CD14-positive monocyte (primary cell): ENCODE results near the gene FARP1. TPM values are rescaled to one million over a fixed set of nuclear protein-coding genes. Genes with fewer than 3 reads are reported as not detected.

Source experiments
- DNase-seq, 3 donors: peaks; one replicate each; pipeline ENCODE4 v3.0.0-alpha.2; 2011 to 2022
- H2AFZ ChIP-seq: 2 replicates; pipeline ENCODE4 v1.6.0; 2012; ENCODE audit warnings: mild to moderate bottlenecking, low read depth, low read length, inconsistent platforms; ENCODE audit not compliant: insufficient read depth, poor library complexity, severe bottlenecking
- H3K27ac ChIP-seq, 2 donors: 1 replicate in 1 of 2; 2 replicates in 1 of 2; pipeline ENCODE4 v1.5.1; 2012 to 2013; ENCODE audit warnings: low read length in 2 of 2, control low read depth in 1 of 2, inconsistent platforms in 1 of 2, low read depth in 1 of 2, mild to moderate bottlenecking in 1 of 2
- H3K27me3 ChIP-seq, 2 donors: one replicate each; pipeline versions ENCODE4 v1.6.0 to v1.6.1; 2011 to 2013; ENCODE audit warnings: low read length in 2 of 2; ENCODE audit not compliant: control insufficient read depth in 2 of 2, insufficient read depth in 2 of 2
- H3K36me3 ChIP-seq, 2 donors: replicated peaks in 1 of 2; 1 replicate in 1 of 2; 2 replicates in 1 of 2; pipeline versions ENCODE4 v1.5.1 to v1.6.1; 2012 to 2013; ENCODE audit warnings: low read length in 2 of 2, control low read depth in 1 of 2, inconsistent platforms in 1 of 2, mild to moderate bottlenecking in 1 of 2; ENCODE audit not compliant: insufficient read depth in 2 of 2, control insufficient read depth in 1 of 2
- H3K4me1 ChIP-seq, 2 donors: 1 replicate in 1 of 2; 2 replicates in 1 of 2; pipeline versions ENCODE4 v1.5.1 to v1.6.1; 2012 to 2013; ENCODE audit warnings: low read length in 2 of 2, control low read depth in 1 of 2, inconsistent platforms in 1 of 2, mild to moderate bottlenecking in 1 of 2, moderate library complexity in 1 of 2; ENCODE audit not compliant: insufficient read depth in 2 of 2, control insufficient read depth in 1 of 2
- H3K4me2 ChIP-seq: replicated peaks from 2 replicates; pipeline ENCODE3; 2012; ENCODE audit warnings: low read length, moderate library complexity, mild to moderate bottlenecking; ENCODE audit not compliant: poor library complexity, severe bottlenecking; ENCODE audit errors: extremely low read depth
- H3K4me3 ChIP-seq, 3 experiments: fragments of 200-600 bp in 1 of 3; sonication (generic) in 1 of 3; replicated peaks in 1 of 3; 1 replicate in 2 of 3; 2 replicates in 1 of 3; pipeline ENCODE4 v1.5.1; 2011 to 2013; ENCODE audit warnings: low read length in 3 of 3, mild to moderate bottlenecking in 3 of 3, control low read depth in 2 of 3, low read depth in 2 of 3, inconsistent platforms in 1 of 3, moderate library complexity in 1 of 3
- H3K79me2 ChIP-seq: 2 replicates; pipeline ENCODE4 v1.6.0; 2012; ENCODE audit warnings: mild to moderate bottlenecking, control low read depth, inconsistent platforms, low read length, moderate library complexity; ENCODE audit not compliant: insufficient read depth
- H3K9ac ChIP-seq: 2 replicates; pipeline ENCODE4 v1.6.0; 2017; ENCODE audit warnings: low read length, mild to moderate bottlenecking; ENCODE audit not compliant: insufficient read depth, poor library complexity, severe bottlenecking
- H3K9me3 ChIP-seq, 2 donors: replicated peaks in 1 of 2; 1 replicate in 1 of 2; 2 replicates in 1 of 2; pipeline versions ENCODE4 v1.5.1 to v1.6.1; 2012 to 2013; ENCODE audit warnings: low read length in 2 of 2, control low read depth in 1 of 2; ENCODE audit not compliant: control insufficient read depth in 1 of 2, insufficient read depth in 1 of 2
- H4K20me1 ChIP-seq: 2 replicates; pipeline ENCODE4 v1.6.0; 2012; ENCODE audit warnings: mild to moderate bottlenecking, low read length, control low read depth, moderate library complexity; ENCODE audit not compliant: insufficient read depth
- H3K27ac Mint-ChIP-seq, 7 donors: one replicate each; pipeline ENCODE4 v1.8.0; 2020; ENCODE audit warnings: mild to moderate bottlenecking in 7 of 7, mixed read lengths in 7 of 7, moderate library complexity in 6 of 7, inconsistent platforms in 2 of 7
- H3K27me3 Mint-ChIP-seq, 3 donors: one replicate each; pipeline ENCODE4 v1.8.0; 2021 to 2022; ENCODE audit warnings: low read depth in 3 of 3, mild to moderate bottlenecking in 3 of 3, mixed read lengths in 3 of 3, moderate library complexity in 3 of 3, inconsistent platforms in 1 of 3
- H3K36me3 Mint-ChIP-seq, 2 donors: one replicate each; pipeline ENCODE4 v1.8.0; 2020; ENCODE audit warnings: mixed read lengths in 2 of 2, inconsistent platforms in 1 of 2, mild to moderate bottlenecking in 1 of 2
- H3K4me1 Mint-ChIP-seq: one replicate; pipeline ENCODE4 v1.8.0; 2020; ENCODE audit warnings: mild to moderate bottlenecking, mixed read lengths
- H3K4me3 Mint-ChIP-seq, 2 donors: one replicate each; pipeline ENCODE4 v1.8.0; 2020; ENCODE audit warnings: mild to moderate bottlenecking in 2 of 2, mixed read lengths in 2 of 2, moderate library complexity in 1 of 2
- H3K9me3 Mint-ChIP-seq, 7 donors: one replicate each; pipeline ENCODE4 v1.8.0; 2020 to 2022; ENCODE audit warnings: mixed read lengths in 7 of 7, mild to moderate bottlenecking in 6 of 7, moderate library complexity in 6 of 7, inconsistent platforms in 2 of 7
- WGBS: methylation state at CpG from one replicate; pipeline ENCODE4 v1.1.5; 2013; ENCODE audit warnings: missing lambda C conversion rate; ENCODE audit not compliant: insufficient coverage; 5-methylcytosine and 5-hydroxymethylcytosine counted together
- intact Hi-C, 2 donors: fragments of 100-400 bp; cut with micrococcal nuclease; formaldehyde crosslinking; loops; one replicate each; pipeline versions ENCODE4 v1.15.0 to v1.15.1; 2023
- polyA plus RNA-seq, 3 donors: library from polyadenylated mRNA; depleted of rRNA in 1 of 3; unstranded in 2 of 3; stranded (reverse) in 1 of 3; fragments of 300-500 nt in 2 of 3; fragments of >200 nt in 1 of 3; fragmentation: Illumina TruSeq in 2 of 3; gene quantifications; 1 replicate in 2 of 3; 2 replicates in 1 of 3; pipeline ENCODE4 v1.2.3, GENCODE V29; 2012 to 2021
- TF ChIP-seq, protein P1 (sequence below): fragments of 200-600 bp; IDR thresholded peaks from one replicate; pipeline ENCODE4 v1.8.0; 2022; ENCODE audit warnings: antibody characterized with exemption, mild to moderate bottlenecking

FARP1 gene
- polyA plus RNA-seq, 3 donors = 0.01 to 0.16 (median 0.12) TPM

DNA sequence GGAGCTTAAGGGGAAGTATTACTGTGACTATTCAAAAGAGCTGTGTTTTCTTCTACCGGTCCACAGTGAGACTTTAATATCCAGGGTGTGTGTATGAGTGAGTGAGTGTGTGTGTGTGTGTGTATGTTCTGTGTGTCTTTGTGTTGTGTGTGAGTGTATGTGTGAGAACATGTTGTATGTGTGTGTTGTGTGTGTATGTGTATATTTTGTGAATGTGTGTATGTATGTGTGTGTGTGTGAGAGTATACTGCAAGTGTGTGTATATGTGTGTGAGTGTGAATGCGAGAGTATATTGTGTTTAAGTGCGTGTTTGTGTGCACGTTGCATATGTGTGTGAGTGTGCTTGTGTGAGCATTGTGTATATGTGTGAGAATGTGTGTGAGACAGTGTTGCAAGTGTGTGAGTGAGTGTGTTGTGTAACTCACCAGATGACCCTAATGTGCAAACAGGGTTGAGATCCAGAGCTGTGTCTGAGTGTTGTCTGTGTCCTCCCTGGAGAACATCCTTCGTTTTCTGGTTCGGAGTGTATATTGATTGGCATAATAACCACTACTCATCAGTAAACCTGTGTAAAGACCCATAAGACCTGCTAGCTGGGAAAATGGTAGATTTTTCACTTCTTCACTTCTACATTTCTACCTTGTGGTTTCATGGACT, 135.3 kb downstream of the FARP1 start:
- Histone ChIP-seq H3K27me3 (no peaks in the 10 kb centered on the region), H3K36me3 (no peaks in the 10 kb centered on the region), H3K4me2 (no peak overlapping the region), H2AFZ (no peak overlapping the region), H3K27ac (no peak overlapping the region), H3K4me1 (no peaks in the 10 kb centered on the region), H4K20me1 (no peaks in the 10 kb centered on the region), H3K4me3 (no peak overlapping the region), H3K9me3 (no peaks in the 10 kb centered on the region), H3K79me2 (no peaks in the 10 kb centered on the region), H3K9ac (no peak overlapping the region)
- Mint-ChIP-seq H3K4me1 (peaks cover 3% of the 10 kb centered on the region), H3K9me3 (peaks cover 0 to 6% (median 2%) of the 10 kb centered on the region in 7 donors), H3K36me3 (no peaks in the 10 kb centered on the region), H3K27me3 (peaks cover 0 to 4% (median 0%) of the 10 kb centered on the region in 3 donors), H3K27ac (no peak overlapping the region), H3K4me3 (no peak overlapping the region)
- WGBS = 92% methylated on average over 4 of the region's 6 CpGs
- intact Hi-C loops = no loop called here
- TF ChIP-seq, protein P1, sequence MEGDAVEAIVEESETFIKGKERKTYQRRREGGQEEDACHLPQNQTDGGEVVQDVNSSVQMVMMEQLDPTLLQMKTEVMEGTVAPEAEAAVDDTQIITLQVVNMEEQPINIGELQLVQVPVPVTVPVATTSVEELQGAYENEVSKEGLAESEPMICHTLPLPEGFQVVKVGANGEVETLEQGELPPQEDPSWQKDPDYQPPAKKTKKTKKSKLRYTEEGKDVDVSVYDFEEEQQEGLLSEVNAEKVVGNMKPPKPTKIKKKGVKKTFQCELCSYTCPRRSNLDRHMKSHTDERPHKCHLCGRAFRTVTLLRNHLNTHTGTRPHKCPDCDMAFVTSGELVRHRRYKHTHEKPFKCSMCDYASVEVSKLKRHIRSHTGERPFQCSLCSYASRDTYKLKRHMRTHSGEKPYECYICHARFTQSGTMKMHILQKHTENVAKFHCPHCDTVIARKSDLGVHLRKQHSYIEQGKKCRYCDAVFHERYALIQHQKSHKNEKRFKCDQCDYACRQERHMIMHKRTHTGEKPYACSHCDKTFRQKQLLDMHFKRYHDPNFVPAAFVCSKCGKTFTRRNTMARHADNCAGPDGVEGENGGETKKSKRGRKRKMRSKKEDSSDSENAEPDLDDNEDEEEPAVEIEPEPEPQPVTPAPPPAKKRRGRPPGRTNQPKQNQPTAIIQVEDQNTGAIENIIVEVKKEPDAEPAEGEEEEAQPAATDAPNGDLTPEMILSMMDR = no peak
- no peak for DNase-seq

DNA sequence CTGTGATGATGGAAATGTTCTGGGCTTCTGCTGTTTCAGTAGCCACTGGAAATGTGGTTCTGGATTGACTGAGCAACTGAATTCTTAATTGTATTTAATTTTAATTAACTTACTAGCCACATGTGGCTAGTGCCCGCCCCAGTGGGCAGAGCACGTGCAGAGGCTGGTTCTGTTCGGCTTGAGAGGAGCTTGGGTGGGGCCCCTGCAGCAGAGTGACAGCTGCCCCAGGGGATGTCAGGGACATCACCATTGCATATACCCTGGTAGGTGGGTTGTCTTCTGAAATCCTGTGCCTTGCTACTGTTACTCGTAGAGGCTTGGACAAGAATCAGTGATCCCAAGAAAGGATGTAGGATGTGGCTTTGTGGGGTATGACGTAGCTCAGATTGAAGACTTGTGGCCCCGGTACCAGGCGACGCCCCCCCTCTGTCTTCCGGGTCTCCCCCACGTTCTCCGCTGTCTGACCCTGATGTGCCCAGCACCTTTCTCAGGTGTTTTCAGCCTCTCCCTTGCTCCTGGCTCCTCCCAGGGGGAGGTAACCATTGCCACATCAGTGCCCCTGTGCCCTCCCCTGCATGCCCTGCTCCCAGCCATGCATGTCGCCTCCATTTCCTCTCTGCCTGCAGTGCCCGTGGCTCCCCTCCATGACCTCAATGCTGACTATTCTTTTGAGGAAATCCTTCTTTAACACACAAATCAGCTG, 136.7 kb downstream of the FARP1 start:
- Histone ChIP-seq H3K9me3 (no peaks in the 10 kb centered on the region), H3K27ac (no peak overlapping the region), H3K36me3 (no peaks in the 10 kb centered on the region), H3K9ac (no peak overlapping the region), H2AFZ (no peak overlapping the region), H4K20me1 (no peaks in the 10 kb centered on the region), H3K4me3 (no peak overlapping the region), H3K4me1 (no peaks in the 10 kb centered on the region), H3K27me3 (no peaks in the 10 kb centered on the region), H3K4me2 (no peak overlapping the region), H3K79me2 (no peaks in the 10 kb centered on the region)
- Mint-ChIP-seq H3K9me3 (peaks cover 0 to 3% (median 0%) of the 10 kb centered on the region in 7 donors), H3K27ac (no peak overlapping the region), H3K4me1 (peaks cover 3% of the 10 kb centered on the region), H3K4me3 (peak overlapping the region; percentile 9 to 67), H3K36me3 (no peaks in the 10 kb centered on the region), H3K27me3 (peaks cover 0 to 4% (median 0%) of the 10 kb centered on the region in 3 donors)
- 52% methylated on average over 7 of the region's 13 CpGs for WGBS
- intact Hi-C loops = no loop called here
- TF ChIP-seq, protein P1 = no peak
- DNase-seq = no peak
